HL-60 (cell line): ENCODE data around the gene PRSS3.
A peak's percentile ranks its signal among the peaks of the same experiment; 100 is the strongest.
"Not testable (repeated sequence)": the region's sequence is repeated elsewhere in the genome, so short reads cannot be mapped to it uniquely, and the experiment has no call there.

Source experiments
- DNase-seq, 2 experiments: peaks; one replicate each; pipeline ENCODE4 v3.0.0-alpha.2; 2010 to 2020; ENCODE audit warnings: low read depth in 1 of 2, low spot score in 1 of 2
- H3K27ac ChIP-seq: fragments of 250-450 bp; sonication (Bioruptor Pico); replicated peaks from 2 replicates; pipeline ENCODE4 v1.5.1; 2020; ENCODE audit warnings: mild to moderate bottlenecking, moderate library complexity
- H3K27me3 ChIP-seq: fragments of 250-450 bp; sonication (Bioruptor Pico); 2 replicates; pipeline ENCODE4 v1.5.1; 2021; ENCODE audit warnings: mild to moderate bottlenecking, moderate library complexity; ENCODE audit not compliant: insufficient read depth, poor library complexity, severe bottlenecking
- H3K4me3 ChIP-seq: replicated peaks from 2 replicates; pipeline ENCODE4 v1.5.1; 2011; ENCODE audit warnings: mild to moderate bottlenecking, control low read depth, low read length; ENCODE audit not compliant: insufficient read depth
- CTCF ChIP-seq: IDR thresholded peaks from one replicate; pipeline ENCODE4 v1.5.1; 2011; ENCODE audit warnings: low read length, control low read depth, inconsistent platforms; ENCODE audit not compliant: insufficient read depth
- GABPA ChIP-seq: IDR thresholded peaks from 2 replicates; pipeline ENCODE4 v1.6.1; 2012; ENCODE audit warnings: low read depth
- POLR2AphosphoS5 ChIP-seq: IDR thresholded peaks from 2 replicates; pipeline ENCODE4 v1.6.1; 2012; ENCODE audit warnings: low read depth
- REST ChIP-seq: IDR thresholded peaks from 2 replicates; pipeline ENCODE4 v1.6.1; 2012; ENCODE audit warnings: low read depth; ENCODE audit not compliant: insufficient replicate concordance
- SPI1 ChIP-seq: IDR thresholded peaks from 2 replicates; pipeline ENCODE4 v1.6.1; 2012; ENCODE audit warnings: low read depth, mild to moderate bottlenecking, borderline replicate concordance

Gene PRSS3

GRCh38 chr9:33836261-33836660 lies 40.9 kb downstream of the PRSS3 start:
- not testable (repeated sequence) for H3K27me3 ChIP-seq, H3K4me3 ChIP-seq, H3K27ac ChIP-seq
- peak; percentile 70 to 91 for DNase-seq
- TF ChIP-seq POLR2AphosphoS5, result peak; percentile 60; the same call in 1 of the 2 replicates

GRCh38 chr9:33837138-33837537 lies 41.8 kb downstream of the PRSS3 start:
- TF ChIP-seq GABPA, result no peak
- TF ChIP-seq REST, result no peak
- no peak for TF ChIP-seq POLR2AphosphoS5
- no peak for TF ChIP-seq SPI1
- no peak for TF ChIP-seq CTCF
- Histone ChIP-seq H3K27me3 (no peaks in the 10 kb centered on the region), H3K4me3 (no peak overlapping the region), H3K27ac (no peak overlapping the region)
- DNase-seq, result no peak

GRCh38 chr9:33840381-33840780 lies 45.0 kb downstream of the PRSS3 start:
- no peak for DNase-seq
- H3K4me3 ChIP-seq, result no peak overlapping the region
- no peaks in the 10 kb centered on the region for H3K27me3 ChIP-seq
- no peak for TF ChIP-seq SPI1
- H3K27ac ChIP-seq, result no peak overlapping the region

GRCh38 chr9:33843312-33843961 lies 48.1 kb downstream of the PRSS3 start:
- no peak overlapping the region for H3K27ac ChIP-seq
- TF ChIP-seq REST, result no peak
- TF ChIP-seq SPI1, result peak; percentile 52; the same call in 1 of the 2 replicates
- no peak overlapping the region for H3K4me3 ChIP-seq
- H3K27me3 ChIP-seq, result no peaks in the 10 kb centered on the region
- DNase-seq, result peak in 1 of 2 experiments; percentile 43

- Histone ChIP-seq H3K27me3 (no peaks in the 10 kb centered on the region), H3K4me3 (no peak overlapping the region), H3K27ac (no peak overlapping the region)
- DNase-seq, result no peak
- TF ChIP-seq REST (no peak), GABPA (no peak), SPI1 (no peak), POLR2AphosphoS5 (no peak), CTCF (no peak)
These were observed 50.9 kb downstream of the PRSS3 start for GRCh38 chr9:33846231-33846630.

GRCh38 chr9:33847894-33848205 lies 52.5 kb downstream of the PRSS3 start:
- H3K27ac ChIP-seq, H3K4me3 ChIP-seq, H3K27me3 ChIP-seq, DNase-seq: not testable (repeated sequence)
